AG08396 (cell line): ENCODE measurements around the gene TMEM174.
"Not testable (repeated sequence)": the region's sequence is repeated elsewhere in the genome, so short reads cannot be mapped to it uniquely, and the experiment has no call there.

Experiments used
- DNase-seq: peaks from one replicate; pipeline ENCODE4 v3.0.0; 2012; ENCODE audit warnings: low spot score, mixed read lengths

Gene TMEM174

GRCh38 chr5:73193592-73193991 is 20.6 kb downstream of the TMEM174 start:
- no peak for DNase-seq

GRCh38 chr5:73196201-73196600 is 23.2 kb downstream of the TMEM174 start:
- DNase-seq, result no peak

- no peak for DNase-seq
Measured at GRCh38 chr5:73197637-73198257, 24.8 kb downstream of the TMEM174 start.

GRCh38 chr5:73198833-73199592 is 26.0 kb downstream of the TMEM174 start:
- DNase-seq, result no peak

GRCh38 chr5:73199671-73200070 is 26.7 kb downstream of the TMEM174 start:
- no peak for DNase-seq

- peak; percentile 83 for DNase-seq
Measured at GRCh38 chr5:73201547-73202513, 28.8 kb downstream of the TMEM174 start.

- DNase-seq, result no peak
Measured at GRCh38 chr5:73204332-73204731, 31.3 kb downstream of the TMEM174 start.

- DNase-seq, result no peak
Measured at GRCh38 chr5:73204733-73205132, 31.7 kb downstream of the TMEM174 start.

- DNase-seq, result no peak
Measured at GRCh38 chr5:73205305-73205704, 32.3 kb downstream of the TMEM174 start.

GRCh38 chr5:73207239-73207638 is 34.2 kb downstream of the TMEM174 start:
- not testable (repeated sequence) for DNase-seq

- DNase-seq, result not testable (repeated sequence)
Measured at GRCh38 chr5:73209075-73209474, 36.1 kb downstream of the TMEM174 start.

GRCh38 chr5:73212693-73213092 is 39.7 kb downstream of the TMEM174 start:
- DNase-seq, result not testable (repeated sequence)

GRCh38 chr5:73213566-73213998 is 40.6 kb downstream of the TMEM174 start:
- DNase-seq, result no peak

GRCh38 chr5:73214306-73214705 is 41.3 kb downstream of the TMEM174 start:
- no peak for DNase-seq

GRCh38 chr5:73214996-73215395 is 42.0 kb downstream of the TMEM174 start:
- no peak for DNase-seq

GRCh38 chr5:73215531-73215890 is 42.5 kb downstream of the TMEM174 start:
- DNase-seq, result no peak

- DNase-seq, result peak; percentile 95
Measured at GRCh38 chr5:73215891-73216610, 43.1 kb downstream of the TMEM174 start.

GRCh38 chr5:73218552-73219171 is 45.7 kb downstream of the TMEM174 start:
- peak; percentile 60 for DNase-seq

GRCh38 chr5:73219336-73219735 is 46.3 kb downstream of the TMEM174 start:
- DNase-seq, result not testable (repeated sequence)

GRCh38 chr5:73221161-73221560 is 48.2 kb downstream of the TMEM174 start:
- DNase-seq, result no peak

- DNase-seq, result no peak
Measured at GRCh38 chr5:73221726-73222125, 48.7 kb downstream of the TMEM174 start.
